GM19328 (cell line): ENCODE data around the gene ZNF580.

Source experiments
- ATAC-seq: cut with Tn5 transposase; IDR thresholded peaks from one replicate; pipeline ENCODE4 v1.9.1; 2021; ENCODE audit warnings: mild to moderate bottlenecking, moderate library complexity; ENCODE audit not compliant: unreplicated experiment

Gene ZNF580

GRCh38 chr19:55674841-55675660, 34.2 kb downstream of the ZNF580 start, which contains the start of gene EPN1:
TSS of gene EPN1 (plus strand) at chr19:55675226. CDS start at chr19:55678628, 3,402 bp downstream.
- ATAC-seq, result peak; percentile 70

GRCh38 chr19:55675661-55676354, 35.0 kb downstream of the ZNF580 start:
- no peak for ATAC-seq

- ATAC-seq, result no peak
Observed at GRCh38 chr19:55676383-55676782, 35.6 kb downstream of the ZNF580 start.

GRCh38 chr19:55676889-55677505, 36.2 kb downstream of the ZNF580 start:
- no peak for ATAC-seq

- ATAC-seq, result no peak
Observed at GRCh38 chr19:55677572-55678028, 36.8 kb downstream of the ZNF580 start.

- peak; percentile 59 for ATAC-seq
Observed at GRCh38 chr19:55678121-55678671, 37.4 kb downstream of the ZNF580 start.

- no peak for ATAC-seq
Observed at GRCh38 chr19:55679343-55680257, 38.8 kb downstream of the ZNF580 start.

- ATAC-seq, result no peak
Observed at GRCh38 chr19:55680339-55681130, 39.7 kb downstream of the ZNF580 start.

GRCh38 chr19:55681131-55682092, 40.6 kb downstream of the ZNF580 start:
- ATAC-seq, result no peak

- ATAC-seq, result no peak
Observed at GRCh38 chr19:55683449-55684261, 42.9 kb downstream of the ZNF580 start.

- no peak for ATAC-seq
Observed at GRCh38 chr19:55684946-55685681, 44.3 kb downstream of the ZNF580 start.

- no peak for ATAC-seq
Observed at GRCh38 chr19:55685776-55686175, 45.0 kb downstream of the ZNF580 start.

- no peak for ATAC-seq
Observed at GRCh38 chr19:55686311-55687050, 45.7 kb downstream of the ZNF580 start.

GRCh38 chr19:55687281-55688201, 46.7 kb downstream of the ZNF580 start:
- ATAC-seq, result no peak
